Stomach (tissue), 4 donors: ENCODE data around the gene FAM110A.

ENCODE experiments used
- EP300 ChIP-seq: sonication (generic); formaldehyde crosslinking; IDR thresholded peaks from one replicate; pipeline ENCODE4 v1.6.1; 2017; ENCODE audit warnings: antibody characterized with exemption
- POLR2AphosphoS5 ChIP-seq, 3 donors: sonication (generic); formaldehyde crosslinking; IDR thresholded peaks; one replicate each; pipeline ENCODE4 v1.6.1; 2016; ENCODE audit warnings: antibody characterized with exemption in 3 of 3
- TF ChIP-seq, protein P1 (sequence below), 7 experiments: fragments of 450-650 bp in 4 of 7; fragments of 200-600 bp in 3 of 7; sonication (generic) in 3 of 7; IDR thresholded peaks; one replicate each; pipeline ENCODE4 v1.5.1; 2016 to 2019; ENCODE audit warnings: antibody characterized with exemption in 7 of 7, control low read depth in 2 of 7, mild to moderate bottlenecking in 1 of 7

DNA sequence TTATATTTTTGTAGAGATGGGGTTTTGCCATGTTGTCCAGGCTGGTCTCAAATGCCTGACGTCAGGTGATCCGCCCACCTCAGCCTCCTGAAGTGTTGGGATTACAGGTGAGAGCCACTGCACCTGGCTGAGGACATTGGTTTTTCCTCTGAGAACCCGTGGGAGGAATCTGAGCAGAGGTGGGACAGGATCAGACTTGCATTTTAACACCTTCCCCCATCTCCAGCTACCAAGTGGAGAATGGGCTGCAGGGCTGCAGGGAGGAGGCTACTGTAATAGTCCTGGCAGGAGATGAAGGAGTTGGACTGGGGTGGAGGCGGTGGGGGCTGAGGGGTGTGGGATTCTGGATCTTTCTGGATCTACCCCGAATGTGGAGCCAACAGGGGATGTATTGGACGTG is 24.5 kb downstream of the FAM110A start:
- TF ChIP-seq, protein P1, sequence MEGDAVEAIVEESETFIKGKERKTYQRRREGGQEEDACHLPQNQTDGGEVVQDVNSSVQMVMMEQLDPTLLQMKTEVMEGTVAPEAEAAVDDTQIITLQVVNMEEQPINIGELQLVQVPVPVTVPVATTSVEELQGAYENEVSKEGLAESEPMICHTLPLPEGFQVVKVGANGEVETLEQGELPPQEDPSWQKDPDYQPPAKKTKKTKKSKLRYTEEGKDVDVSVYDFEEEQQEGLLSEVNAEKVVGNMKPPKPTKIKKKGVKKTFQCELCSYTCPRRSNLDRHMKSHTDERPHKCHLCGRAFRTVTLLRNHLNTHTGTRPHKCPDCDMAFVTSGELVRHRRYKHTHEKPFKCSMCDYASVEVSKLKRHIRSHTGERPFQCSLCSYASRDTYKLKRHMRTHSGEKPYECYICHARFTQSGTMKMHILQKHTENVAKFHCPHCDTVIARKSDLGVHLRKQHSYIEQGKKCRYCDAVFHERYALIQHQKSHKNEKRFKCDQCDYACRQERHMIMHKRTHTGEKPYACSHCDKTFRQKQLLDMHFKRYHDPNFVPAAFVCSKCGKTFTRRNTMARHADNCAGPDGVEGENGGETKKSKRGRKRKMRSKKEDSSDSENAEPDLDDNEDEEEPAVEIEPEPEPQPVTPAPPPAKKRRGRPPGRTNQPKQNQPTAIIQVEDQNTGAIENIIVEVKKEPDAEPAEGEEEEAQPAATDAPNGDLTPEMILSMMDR (IDR thresholded peaks at IDR 0.05), result no peak
- TF ChIP-seq POLR2AphosphoS5 (IDR thresholded peaks at IDR 0.05) (no peak), EP300 (no peak)
